Loucy (cell line): Measurements from ENCODE around the gene C4orf54.

ENCODE experiments used
- H2AFZ ChIP-seq: fragments of 200-600 bp; sonication (generic); 2 replicates; pipeline ENCODE4 v1.6.0; 2016; ENCODE audit warnings: antibody characterized with exemption, mild to moderate bottlenecking, low read length, moderate library complexity
- H3F3A ChIP-seq: fragments of 200-600 bp; 2 replicates; pipeline ENCODE4 v1.6.0; 2016; ENCODE audit warnings: antibody characterized with exemption, low read depth, mild to moderate bottlenecking
- H3K27me3 ChIP-seq: fragments of 200-600 bp; sonication (generic); 2 replicates; pipeline ENCODE4 v1.6.1; 2014; ENCODE audit warnings: low read length, mild to moderate bottlenecking; ENCODE audit not compliant: insufficient read depth, poor library complexity, severe bottlenecking
- H3K36me3 ChIP-seq: fragments of 200-600 bp; sonication (generic); 2 replicates; pipeline ENCODE4 v1.6.1; 2016; ENCODE audit warnings: low read length; ENCODE audit not compliant: insufficient read depth
- H3K4me1 ChIP-seq: fragments of 200-600 bp; sonication (generic); 2 replicates; pipeline ENCODE4 v1.5.1; 2014; ENCODE audit warnings: low read length, mild to moderate bottlenecking; ENCODE audit not compliant: insufficient read depth, poor library complexity, severe bottlenecking
- H3K4me2 ChIP-seq: fragments of 200-600 bp; sonication (generic); 2 replicates; pipeline ENCODE4 v1.6.0; 2014; ENCODE audit warnings: antibody characterized with exemption, low read length, low read depth, mild to moderate bottlenecking; ENCODE audit not compliant: poor library complexity, severe bottlenecking
- H3K4me3 ChIP-seq: fragments of 200-600 bp; sonication (generic); 2 replicates; pipeline ENCODE4 v1.5.1; 2014; ENCODE audit warnings: low read length, mild to moderate bottlenecking, mixed read lengths; ENCODE audit not compliant: poor library complexity, severe bottlenecking
- H3K79me2 ChIP-seq: fragments of 200-600 bp; sonication (generic); 2 replicates; pipeline ENCODE4 v1.6.1; 2014; ENCODE audit warnings: low read length; ENCODE audit not compliant: insufficient read depth
- H3K9ac ChIP-seq: fragments of 200-600 bp; sonication (generic); 2 replicates; pipeline ENCODE4 v1.6.0; 2014; ENCODE audit warnings: mild to moderate bottlenecking, low read depth, low read length, moderate library complexity; ENCODE audit not compliant: poor library complexity, severe bottlenecking
- H3K9me2 ChIP-seq: fragments of 200-600 bp; sonication (generic); replicated peaks from 2 replicates; pipeline ENCODE4 v1.6.1; 2016; ENCODE audit warnings: low read depth, low read length, mixed read lengths
- H3K9me3 ChIP-seq: fragments of 200-600 bp; sonication (generic); 2 replicates; pipeline ENCODE4 v1.6.1; 2014; ENCODE audit warnings: mild to moderate bottlenecking, antibody characterized with exemption, low read length, low read depth; ENCODE audit not compliant: insufficient read depth
- H4K20me1 ChIP-seq: fragments of 200-600 bp; sonication (generic); 2 replicates; pipeline ENCODE4 v1.6.0; 2014; ENCODE audit warnings: antibody characterized with exemption, low read length, mild to moderate bottlenecking; ENCODE audit not compliant: insufficient read depth, poor library complexity, severe bottlenecking
- CTCF ChIP-seq: fragments of 200-600 bp; sonication (generic); conservative IDR thresholded peaks from 2 replicates; pipeline ENCODE4 v1.5.1; 2014; ENCODE audit warnings: mild to moderate bottlenecking, antibody characterized with exemption, low read length
- EZH2phosphoT487 ChIP-seq: fragments of 200-600 bp; IDR thresholded peaks from 2 replicates; pipeline ENCODE4 v1.6.1; 2018; ENCODE audit warnings: antibody characterized with exemption, mild to moderate bottlenecking, moderate library complexity, borderline replicate concordance

C4orf54 gene

GRCh38 chr4:99640676-99641075 lies 17.0 kb downstream of the C4orf54 start:
- Histone ChIP-seq H3K4me1 (no peaks in the 10 kb centered on the region), H4K20me1 (no peaks in the 10 kb centered on the region), H3K36me3 (no peaks in the 10 kb centered on the region), H2AFZ (no peak overlapping the region), H3K9me2 (no peaks in the 10 kb centered on the region), H3K4me3 (no peak overlapping the region), H3F3A (no peaks in the 10 kb centered on the region), H3K4me2 (no peak overlapping the region), H3K79me2 (no peaks in the 10 kb centered on the region), H3K27me3 (no peaks in the 10 kb centered on the region), H3K9me3 (no peaks in the 10 kb centered on the region), H3K9ac (no peak overlapping the region)
- TF ChIP-seq CTCF (no peak), EZH2phosphoT487 (no peak)

- Histone ChIP-seq H3K79me2 (no peaks in the 10 kb centered on the region), H4K20me1 (no peaks in the 10 kb centered on the region), H3K9me2 (no peaks in the 10 kb centered on the region), H3K36me3 (no peaks in the 10 kb centered on the region), H3K9me3 (no peaks in the 10 kb centered on the region), H2AFZ (no peak overlapping the region), H3K4me3 (no peak overlapping the region), H3K4me2 (no peak overlapping the region), H3F3A (no peaks in the 10 kb centered on the region), H3K9ac (no peak overlapping the region), H3K27me3 (no peaks in the 10 kb centered on the region), H3K4me1 (no peaks in the 10 kb centered on the region)
- TF ChIP-seq CTCF (no peak), EZH2phosphoT487 (no peak)
Measured at GRCh38 chr4:99637174-99637573, 20.5 kb downstream of the C4orf54 start.

GRCh38 chr4:99636422-99636821 lies 21.2 kb downstream of the C4orf54 start:
- no peak overlapping the region for H3K4me3 ChIP-seq
- H3K4me2 ChIP-seq = no peak overlapping the region
- no peaks in the 10 kb centered on the region for H3K9me2 ChIP-seq
- TF ChIP-seq EZH2phosphoT487 (no peak), CTCF (no peak)
- no peaks in the 10 kb centered on the region for H3F3A ChIP-seq
- no peaks in the 10 kb centered on the region for H3K36me3 ChIP-seq
- no peaks in the 10 kb centered on the region for H3K79me2 ChIP-seq
- H3K4me1 ChIP-seq = no peaks in the 10 kb centered on the region
- H2AFZ ChIP-seq = no peak overlapping the region
- no peaks in the 10 kb centered on the region for H3K27me3 ChIP-seq
- no peaks in the 10 kb centered on the region for H3K9me3 ChIP-seq
- no peaks in the 10 kb centered on the region for H4K20me1 ChIP-seq
- H3K9ac ChIP-seq = no peak overlapping the region
